Measurements from ENCODE around the gene LGALS3. TPM values are rescaled to one million over a fixed set of nuclear protein-coding genes. Genes with fewer than 3 reads are reported as not detected.
A peak's percentile ranks its signal among the peaks of the same experiment; 100 is the strongest.

The LGALS3 gene
- total and polyA plus RNA-seq, 8 donors = 163 to 676 (median 270) TPM

DNA sequence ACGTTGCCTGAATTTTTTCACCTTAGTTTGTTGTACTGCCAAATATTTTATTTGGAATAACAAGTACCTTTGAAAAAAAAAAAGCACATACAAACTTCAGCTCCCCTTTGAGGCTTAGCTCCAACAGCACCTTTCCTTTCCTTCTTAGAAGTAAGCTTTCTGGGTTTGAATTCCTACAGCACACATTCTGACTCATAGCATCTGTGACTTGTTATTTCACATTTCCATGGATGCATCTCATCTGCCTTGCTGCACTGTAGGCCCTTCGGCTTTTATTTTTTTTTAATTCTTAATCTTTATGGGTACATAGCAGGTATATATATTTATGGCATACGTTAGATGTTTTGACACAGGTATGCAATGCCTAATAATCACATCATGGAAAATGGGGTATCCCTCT, 7.2 kb downstream of the LGALS3 start:
- no peaks in the 10 kb centered on the region for H3K9me3 ChIP-seq
- 57 to 80% (median 61%) methylated on average over 3 of the region's 3 CpGs for WGBS, 5 donors
- TF ChIP-seq EP300 (IDR thresholded peaks at IDR 0.05) (no peak), POLR2A (IDR thresholded peaks at IDR 0.05) (no peak), POLR2AphosphoS5 (IDR thresholded peaks at IDR 0.05) (no peak)
- TF ChIP-seq, protein P1, sequence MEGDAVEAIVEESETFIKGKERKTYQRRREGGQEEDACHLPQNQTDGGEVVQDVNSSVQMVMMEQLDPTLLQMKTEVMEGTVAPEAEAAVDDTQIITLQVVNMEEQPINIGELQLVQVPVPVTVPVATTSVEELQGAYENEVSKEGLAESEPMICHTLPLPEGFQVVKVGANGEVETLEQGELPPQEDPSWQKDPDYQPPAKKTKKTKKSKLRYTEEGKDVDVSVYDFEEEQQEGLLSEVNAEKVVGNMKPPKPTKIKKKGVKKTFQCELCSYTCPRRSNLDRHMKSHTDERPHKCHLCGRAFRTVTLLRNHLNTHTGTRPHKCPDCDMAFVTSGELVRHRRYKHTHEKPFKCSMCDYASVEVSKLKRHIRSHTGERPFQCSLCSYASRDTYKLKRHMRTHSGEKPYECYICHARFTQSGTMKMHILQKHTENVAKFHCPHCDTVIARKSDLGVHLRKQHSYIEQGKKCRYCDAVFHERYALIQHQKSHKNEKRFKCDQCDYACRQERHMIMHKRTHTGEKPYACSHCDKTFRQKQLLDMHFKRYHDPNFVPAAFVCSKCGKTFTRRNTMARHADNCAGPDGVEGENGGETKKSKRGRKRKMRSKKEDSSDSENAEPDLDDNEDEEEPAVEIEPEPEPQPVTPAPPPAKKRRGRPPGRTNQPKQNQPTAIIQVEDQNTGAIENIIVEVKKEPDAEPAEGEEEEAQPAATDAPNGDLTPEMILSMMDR (IDR thresholded peaks at IDR 0.05) = no peak
- H3K27me3 ChIP-seq = no peaks in the 10 kb centered on the region
- peaks cover 47 to 100% (median 77%) of the 10 kb centered on the region in 4 donors for H3K4me1 ChIP-seq
- no peak overlapping the region for H3K4me3 ChIP-seq
- H3K27ac ChIP-seq = peak overlapping the region in 4 of 5 donors; percentile 60 to 82 (median 72)
- intact Hi-C loops (cut with DNase I; ENCODE audit: low total_unique reads) = no loop called here
- H3K36me3 ChIP-seq = peaks cover 33 to 50% (median 36%) of the 10 kb centered on the region in 4 donors
- no peak for DNase-seq

DNA sequence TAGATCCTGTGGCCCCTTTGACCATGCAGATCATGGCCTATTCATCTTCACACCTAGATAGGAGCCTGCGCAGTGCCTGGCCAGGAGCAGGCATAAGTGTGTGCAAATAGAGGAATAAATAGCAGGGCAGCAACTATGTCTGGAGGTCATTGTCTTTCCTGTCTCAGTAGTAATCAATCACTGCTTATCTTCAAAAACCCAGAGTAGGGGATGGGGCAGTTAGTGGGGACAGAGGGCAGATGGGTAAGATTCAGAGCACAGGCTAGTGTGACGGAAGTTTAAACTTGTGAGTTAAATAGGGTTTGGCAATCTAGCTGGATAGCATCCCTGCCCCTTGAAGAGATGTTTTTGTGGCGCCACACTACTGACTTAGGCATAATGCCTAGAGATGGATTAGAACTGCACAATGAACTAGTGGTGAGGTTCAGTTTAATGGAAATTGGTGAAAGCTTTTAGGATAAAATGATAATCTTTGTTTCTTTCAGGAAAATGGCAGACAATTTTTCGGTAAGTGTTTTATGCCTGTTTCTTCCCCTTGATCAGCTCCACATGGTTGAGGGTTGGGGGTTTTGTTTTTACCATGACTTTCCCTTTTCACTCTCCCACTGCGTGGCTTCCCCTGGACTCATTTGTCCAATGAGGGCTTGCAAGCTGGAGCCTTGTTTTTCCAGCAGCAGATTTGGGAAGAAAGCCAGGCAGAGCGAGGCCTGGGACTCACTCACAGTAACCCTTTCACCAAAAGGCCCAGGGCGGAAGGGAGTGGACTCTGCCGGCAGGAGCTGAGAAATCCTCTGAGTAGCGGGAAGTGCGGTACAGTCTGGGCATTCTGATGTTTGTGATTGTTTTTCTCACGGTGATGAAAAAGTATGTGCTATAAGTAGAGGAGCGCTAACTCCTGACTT, 8.1 kb downstream of the LGALS3 start:
- Histone ChIP-seq H3K4me3 (peak overlapping the region; percentile 1 to 35 (median 12)), H3K27me3 (no peaks in the 10 kb centered on the region), H3K9me3 (no peaks in the 10 kb centered on the region), H3K36me3 (peaks cover 38 to 59% (median 44%) of the 10 kb centered on the region in 4 donors), H3K4me1 (peaks cover 40 to 94% (median 69%) of the 10 kb centered on the region in 4 donors), H3K27ac (peak overlapping the region; percentile 60 to 82 (median 68))
- DNase-seq = peak; percentile 79 to 90
- intact Hi-C loops (cut with DNase I; ENCODE audit: low total_unique reads) = no loop called here
- 27 to 41% (median 31%) methylated on average over 12 of the region's 12 CpGs for WGBS, 5 donors
- no peak for TF ChIP-seq EP300 (IDR thresholded peaks at IDR 0.05)
- TF ChIP-seq, protein P1 (IDR thresholded peaks at IDR 0.05) = no peak
- TF ChIP-seq POLR2A (IDR thresholded peaks at IDR 0.05) = no peak
- peak in 2 of 3 donors; percentile 31 to 52 for TF ChIP-seq POLR2AphosphoS5 (IDR thresholded peaks at IDR 0.05)

GRCh38 chr14:55138091-55138490, 9.0 kb downstream of the LGALS3 start:
- Histone ChIP-seq H3K4me1 (peaks cover 33 to 84% (median 60%) of the 10 kb centered on the region in 4 donors), H3K36me3 (peaks cover 46 to 61% (median 52%) of the 10 kb centered on the region in 4 donors), H3K9me3 (no peaks in the 10 kb centered on the region), H3K27ac (peak overlapping the region; percentile 14 to 82 (median 68)), H3K27me3 (no peaks in the 10 kb centered on the region), H3K4me3 (peak overlapping the region in 2 of 4 donors; percentile 21 to 35)
- no peak for TF ChIP-seq EP300 (IDR thresholded peaks at IDR 0.05)
- TF ChIP-seq POLR2A (IDR thresholded peaks at IDR 0.05) = no peak
- TF ChIP-seq POLR2AphosphoS5 (IDR thresholded peaks at IDR 0.05) = no peak
- TF ChIP-seq, protein P1 (IDR thresholded peaks at IDR 0.05) = no peak
- WGBS, 5 donors = 79 to 89% (median 87%) methylated on average over 4 to 7 of the region's 7 CpGs
- no peak for DNase-seq
- intact Hi-C loops (cut with DNase I; ENCODE audit: low total_unique reads) = no loop called here

DNA sequence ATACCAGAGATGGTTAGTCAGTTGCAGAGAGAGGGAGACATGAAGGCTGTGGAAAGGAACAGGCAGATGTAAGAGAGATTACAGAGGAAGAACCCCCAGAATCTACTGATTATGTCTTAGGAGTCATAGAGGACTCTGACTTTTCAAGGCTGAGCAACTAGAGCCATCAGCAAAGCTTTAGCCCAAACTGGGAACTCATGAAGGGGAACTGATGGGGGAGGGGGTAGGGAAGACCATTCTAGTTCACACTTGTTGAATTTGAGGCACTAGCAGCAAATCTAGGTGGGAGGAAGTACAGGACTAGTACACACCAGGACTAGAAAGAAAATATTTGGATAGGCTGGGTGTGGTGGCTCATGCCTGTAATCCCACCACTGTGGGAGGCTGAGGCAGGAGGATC, 10.1 kb downstream of the LGALS3 start:
- Histone ChIP-seq H3K9me3 (no peaks in the 10 kb centered on the region), H3K4me1 (peaks cover 27 to 74% (median 49%) of the 10 kb centered on the region in 4 donors), H3K27ac (peak overlapping the region in 4 of 5 donors; percentile 27 to 51 (median 38)), H3K36me3 (peaks cover 56 to 69% (median 63%) of the 10 kb centered on the region in 4 donors), H3K4me3 (no peak overlapping the region), H3K27me3 (no peaks in the 10 kb centered on the region)
- TF ChIP-seq POLR2AphosphoS5 (IDR thresholded peaks at IDR 0.05) (no peak), EP300 (IDR thresholded peaks at IDR 0.05) (no peak), POLR2A (IDR thresholded peaks at IDR 0.05) (no peak)
- TF ChIP-seq, protein P1 (IDR thresholded peaks at IDR 0.05) = no peak
- no peak for DNase-seq
- intact Hi-C loops (cut with DNase I; ENCODE audit: low total_unique reads) = no loop called here
